HG03442 (cell line): Measurements from ENCODE around the gene KRT4.

Experiments used
- ATAC-seq: cut with Tn5 transposase; IDR thresholded peaks from one replicate; pipeline ENCODE4 v1.9.1; 2021; ENCODE audit warnings: mild to moderate bottlenecking, moderate library complexity; ENCODE audit not compliant: unreplicated experiment

The KRT4 gene

GRCh38 chr12:52837413-52837741 is 23.5 kb upstream of the KRT4 start:
- no peak for ATAC-seq

GRCh38 chr12:52836491-52837412 is 22.8 kb upstream of the KRT4 start:
- ATAC-seq = no peak

GRCh38 chr12:52836042-52836466 is 22.1 kb upstream of the KRT4 start:
- no peak for ATAC-seq

- ATAC-seq = no peak
Observed at GRCh38 chr12:52835271-52836041, 21.5 kb upstream of the KRT4 start.

GRCh38 chr12:52834727-52835001 is 20.7 kb upstream of the KRT4 start:
- ATAC-seq = no peak

- ATAC-seq = no peak
Observed at GRCh38 chr12:52833922-52834726, 20.2 kb upstream of the KRT4 start, which contains the start of gene KRT79. Gene KRT79, minus strand, starts transcription at chr12:52834311. Its CDS starts 51 bp downstream, at chr12:52834260.

GRCh38 chr12:52832985-52833905 is 19.3 kb upstream of the KRT4 start:
- no peak for ATAC-seq

GRCh38 chr12:52832451-52832850 is 18.5 kb upstream of the KRT4 start:
- ATAC-seq = no peak

- no peak for ATAC-seq
Observed at GRCh38 chr12:52831251-52831650, 17.3 kb upstream of the KRT4 start.

- ATAC-seq = no peak
Observed at GRCh38 chr12:52829986-52830770, 16.3 kb upstream of the KRT4 start.

GRCh38 chr12:52828591-52829021 is 14.7 kb upstream of the KRT4 start:
- no peak for ATAC-seq

- ATAC-seq = no peak
Observed at GRCh38 chr12:52828156-52828555, 14.2 kb upstream of the KRT4 start.

GRCh38 chr12:52827499-52828090 is 13.7 kb upstream of the KRT4 start:
- ATAC-seq = no peak

GRCh38 chr12:52826611-52827498 is 12.9 kb upstream of the KRT4 start:
- ATAC-seq = no peak

GRCh38 chr12:52825961-52826360 is 12.0 kb upstream of the KRT4 start:
- ATAC-seq = no peak

- ATAC-seq = no peak
Observed at GRCh38 chr12:52824741-52825410, 11.0 kb upstream of the KRT4 start.

- no peak for ATAC-seq
Observed at GRCh38 chr12:52823761-52824450, 10.0 kb upstream of the KRT4 start.
